Inflammatory macrophage treated with lipopolysaccharide for 4 hours (primary cell): ENCODE results near the gene NUP58.

Experiments used
- DNase-seq: peaks from one replicate; pipeline ENCODE4 v3.0.0-alpha.2; 2020

NUP58 gene

GRCh38 chr13:25378528-25378927, 77.1 kb downstream of the NUP58 start:
- no peak for DNase-seq

- DNase-seq = no peak
Observed at GRCh38 chr13:25379011-25379410, 77.6 kb downstream of the NUP58 start.

- no peak for DNase-seq
Observed at GRCh38 chr13:25380082-25380481, 78.7 kb downstream of the NUP58 start.

GRCh38 chr13:25380741-25381324, 79.4 kb downstream of the NUP58 start:
- no peak for DNase-seq

GRCh38 chr13:25384758-25385410, 83.5 kb downstream of the NUP58 start:
- no peak for DNase-seq

- no peak for DNase-seq
Observed at GRCh38 chr13:25391932-25392331, 90.5 kb downstream of the NUP58 start.
